Measurements from ENCODE around the gene VIPR2.
"Not testable (repeated sequence)": the region's sequence is repeated elsewhere in the genome, so short reads cannot be mapped to it uniquely, and the experiment has no call there.

DNA sequence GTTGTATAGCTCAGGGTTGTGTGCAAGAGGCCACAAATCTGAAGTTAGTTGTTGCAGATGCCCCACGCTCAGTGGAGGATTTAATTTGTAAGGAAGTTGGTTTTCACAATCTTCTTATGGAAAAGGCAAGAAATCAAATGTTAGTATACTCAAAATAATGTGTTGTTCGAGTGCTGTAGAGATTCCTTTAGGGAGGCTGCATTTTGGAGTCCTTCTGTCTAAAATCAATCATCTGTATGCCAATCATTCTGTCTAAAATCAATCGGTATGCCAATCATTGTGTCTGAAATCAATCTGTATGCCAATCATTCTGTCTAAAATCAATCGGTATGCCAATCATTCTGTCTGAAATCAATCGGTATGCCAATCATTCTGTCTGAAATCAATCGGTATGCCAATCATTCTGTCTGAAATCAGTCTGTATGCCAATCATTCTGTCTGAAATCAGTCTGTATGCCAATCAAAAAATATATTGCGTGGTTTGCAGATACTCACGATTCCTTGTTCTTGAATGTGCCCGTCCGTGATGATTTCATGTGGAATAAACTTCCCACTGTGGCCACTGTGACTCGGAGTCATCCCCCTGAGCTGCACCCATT, 19.1 kb upstream of the VIPR2 start:
- TF ChIP-seq, protein P1, sequence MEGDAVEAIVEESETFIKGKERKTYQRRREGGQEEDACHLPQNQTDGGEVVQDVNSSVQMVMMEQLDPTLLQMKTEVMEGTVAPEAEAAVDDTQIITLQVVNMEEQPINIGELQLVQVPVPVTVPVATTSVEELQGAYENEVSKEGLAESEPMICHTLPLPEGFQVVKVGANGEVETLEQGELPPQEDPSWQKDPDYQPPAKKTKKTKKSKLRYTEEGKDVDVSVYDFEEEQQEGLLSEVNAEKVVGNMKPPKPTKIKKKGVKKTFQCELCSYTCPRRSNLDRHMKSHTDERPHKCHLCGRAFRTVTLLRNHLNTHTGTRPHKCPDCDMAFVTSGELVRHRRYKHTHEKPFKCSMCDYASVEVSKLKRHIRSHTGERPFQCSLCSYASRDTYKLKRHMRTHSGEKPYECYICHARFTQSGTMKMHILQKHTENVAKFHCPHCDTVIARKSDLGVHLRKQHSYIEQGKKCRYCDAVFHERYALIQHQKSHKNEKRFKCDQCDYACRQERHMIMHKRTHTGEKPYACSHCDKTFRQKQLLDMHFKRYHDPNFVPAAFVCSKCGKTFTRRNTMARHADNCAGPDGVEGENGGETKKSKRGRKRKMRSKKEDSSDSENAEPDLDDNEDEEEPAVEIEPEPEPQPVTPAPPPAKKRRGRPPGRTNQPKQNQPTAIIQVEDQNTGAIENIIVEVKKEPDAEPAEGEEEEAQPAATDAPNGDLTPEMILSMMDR (conservative IDR thresholded peaks at IDR 0.05; ENCODE audit: low read depth, low read length), result not testable (repeated sequence)
- TF ChIP-seq EZH2 (IDR thresholded peaks at IDR 0.05; ENCODE audit: borderline replicate concordance, low read depth, low read length, poor library complexity, severe bottlenecking), result not testable (repeated sequence)
